GM12801 (cell line): Measurements from ENCODE around the gene GYPC.

Experiments used
- TF ChIP-seq, protein P1 (sequence below): IDR thresholded peaks from one replicate; pipeline ENCODE4 v1.5.1; 2011; ENCODE audit warnings: control low read depth; ENCODE audit not compliant: insufficient read length; ENCODE audit errors: extremely low read depth

GYPC gene, protein sequence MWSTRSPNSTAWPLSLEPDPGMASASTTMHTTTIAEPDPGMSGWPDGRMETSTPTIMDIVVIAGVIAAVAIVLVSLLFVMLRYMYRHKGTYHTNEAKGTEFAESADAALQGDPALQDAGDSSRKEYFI

DNA sequence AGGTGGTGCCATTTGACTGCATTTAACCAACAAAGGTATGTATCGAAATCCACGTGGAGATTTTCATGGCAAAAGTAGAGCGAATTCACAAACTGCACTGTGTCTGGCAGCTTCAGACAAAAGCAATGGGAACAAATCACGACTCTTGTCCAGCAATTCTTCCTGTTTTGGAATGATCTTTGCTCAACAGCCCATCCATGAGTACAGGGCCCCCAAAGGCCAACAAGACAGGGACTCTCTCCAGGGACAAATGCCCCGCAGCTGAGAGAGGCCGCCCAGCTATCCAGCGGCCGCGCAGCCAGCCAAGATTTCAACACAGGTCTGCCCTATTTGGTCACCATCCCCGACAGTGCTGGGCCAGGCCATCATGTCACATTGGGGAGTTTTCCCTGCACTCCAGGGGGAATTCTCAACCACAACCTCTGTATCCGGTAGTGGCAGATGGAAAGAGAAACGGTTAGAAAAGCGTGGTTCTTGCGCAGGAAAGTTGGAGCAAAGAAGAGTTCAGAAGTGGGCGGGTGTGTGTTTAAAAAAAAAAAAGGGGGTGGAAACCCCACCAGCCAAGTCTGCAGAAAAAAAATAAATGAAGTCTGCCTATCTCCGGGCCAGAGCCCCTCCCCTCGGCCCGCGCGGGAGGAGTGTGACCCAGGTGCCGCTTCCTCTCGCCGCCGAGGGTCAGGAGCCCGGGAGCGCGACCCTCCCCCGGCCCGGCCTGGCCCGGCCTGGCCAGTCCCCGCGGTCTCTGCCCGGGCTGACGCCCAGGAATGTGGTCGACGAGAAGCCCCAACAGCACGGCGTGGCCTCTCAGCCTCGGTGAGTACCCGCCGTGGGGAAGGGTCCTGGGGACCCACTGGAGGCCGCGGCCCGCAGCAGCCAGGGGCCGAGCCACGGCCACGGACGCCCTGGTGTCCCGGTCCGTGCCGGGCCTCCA is at the start of gene GYPC:
TSS of gene GYPC (plus strand) at position 659 of the 931 bp plus-strand sequence. CDS start at position 765, 106 bp downstream.
- TF ChIP-seq, protein P1, sequence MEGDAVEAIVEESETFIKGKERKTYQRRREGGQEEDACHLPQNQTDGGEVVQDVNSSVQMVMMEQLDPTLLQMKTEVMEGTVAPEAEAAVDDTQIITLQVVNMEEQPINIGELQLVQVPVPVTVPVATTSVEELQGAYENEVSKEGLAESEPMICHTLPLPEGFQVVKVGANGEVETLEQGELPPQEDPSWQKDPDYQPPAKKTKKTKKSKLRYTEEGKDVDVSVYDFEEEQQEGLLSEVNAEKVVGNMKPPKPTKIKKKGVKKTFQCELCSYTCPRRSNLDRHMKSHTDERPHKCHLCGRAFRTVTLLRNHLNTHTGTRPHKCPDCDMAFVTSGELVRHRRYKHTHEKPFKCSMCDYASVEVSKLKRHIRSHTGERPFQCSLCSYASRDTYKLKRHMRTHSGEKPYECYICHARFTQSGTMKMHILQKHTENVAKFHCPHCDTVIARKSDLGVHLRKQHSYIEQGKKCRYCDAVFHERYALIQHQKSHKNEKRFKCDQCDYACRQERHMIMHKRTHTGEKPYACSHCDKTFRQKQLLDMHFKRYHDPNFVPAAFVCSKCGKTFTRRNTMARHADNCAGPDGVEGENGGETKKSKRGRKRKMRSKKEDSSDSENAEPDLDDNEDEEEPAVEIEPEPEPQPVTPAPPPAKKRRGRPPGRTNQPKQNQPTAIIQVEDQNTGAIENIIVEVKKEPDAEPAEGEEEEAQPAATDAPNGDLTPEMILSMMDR, result no peak

DNA sequence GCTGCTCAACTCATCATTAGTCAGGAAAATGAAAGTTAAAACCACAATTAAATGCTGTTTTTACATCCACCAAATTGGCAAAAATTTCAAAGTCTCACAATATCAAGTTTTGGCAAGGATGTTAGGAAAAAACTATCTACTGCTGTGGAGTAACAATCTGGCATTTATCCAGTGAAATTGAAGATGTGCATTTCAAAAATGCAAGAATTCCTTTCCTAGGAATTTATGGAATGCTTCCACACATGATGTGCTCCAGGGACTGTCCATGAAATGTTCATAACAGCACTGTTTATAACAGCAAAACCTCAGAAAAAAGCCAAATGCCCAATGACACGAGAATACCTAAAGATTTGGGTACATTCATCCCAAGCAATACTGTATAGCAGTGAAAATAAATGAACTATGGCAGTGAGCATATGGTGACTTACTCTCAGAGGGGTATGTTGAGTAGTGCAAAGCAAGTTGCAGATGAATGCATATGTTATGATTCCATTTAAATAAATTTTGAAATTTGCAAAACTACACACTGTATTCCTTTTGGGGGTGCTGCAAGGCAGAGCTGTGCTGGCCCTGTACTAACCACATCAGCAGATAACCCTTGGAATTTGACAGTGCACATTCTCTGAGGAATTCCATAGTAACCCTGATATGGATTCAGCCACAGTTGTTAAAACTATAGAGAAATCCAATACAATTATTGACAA is 41.3 kb upstream of the GYPC start:
- TF ChIP-seq, protein P1, result no peak

DNA sequence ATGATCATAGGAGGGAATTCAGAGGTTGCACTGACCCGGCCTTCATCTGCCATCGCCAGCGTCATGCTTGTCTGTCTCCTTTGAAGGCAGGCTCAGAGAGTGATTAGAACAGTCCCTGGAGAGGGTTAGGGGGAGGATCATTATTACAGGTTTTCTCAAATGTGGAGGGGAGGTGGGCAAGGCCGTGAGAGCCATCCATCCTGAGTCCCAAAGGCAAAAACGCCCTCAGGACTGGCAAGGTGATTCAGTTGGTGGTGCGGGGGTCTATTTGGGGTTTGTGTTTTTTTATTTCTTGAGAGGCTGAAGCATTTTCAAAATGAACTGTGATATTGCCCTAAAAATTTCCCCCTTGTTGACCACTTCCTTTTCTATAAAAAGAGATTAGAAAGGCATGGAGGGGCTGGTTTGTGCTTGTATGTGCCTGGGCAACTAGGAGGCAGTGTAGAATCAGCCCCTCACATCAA is 39.3 kb upstream of the GYPC start:
- TF ChIP-seq, protein P1, result no peak

DNA sequence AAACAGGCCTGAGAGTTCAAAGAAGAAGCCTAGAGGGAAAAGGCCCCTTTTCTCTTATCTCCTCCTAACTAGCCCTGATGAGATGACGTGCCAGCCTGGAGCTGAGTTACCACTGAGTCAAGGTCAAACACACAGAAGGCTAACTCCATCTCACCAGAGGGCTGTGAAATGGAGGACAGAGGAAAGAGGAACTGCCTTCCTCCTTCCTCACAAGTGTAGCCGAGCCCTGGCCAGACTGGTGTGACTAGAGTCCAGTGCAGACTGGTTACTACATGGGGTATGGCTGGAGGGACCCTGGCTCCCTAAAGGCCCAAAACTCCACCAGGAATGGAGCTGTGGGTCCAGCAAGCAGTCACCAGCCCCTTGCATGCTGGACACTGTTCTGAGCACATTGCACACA is 35.7 kb upstream of the GYPC start:
- TF ChIP-seq, protein P1, result no peak

DNA sequence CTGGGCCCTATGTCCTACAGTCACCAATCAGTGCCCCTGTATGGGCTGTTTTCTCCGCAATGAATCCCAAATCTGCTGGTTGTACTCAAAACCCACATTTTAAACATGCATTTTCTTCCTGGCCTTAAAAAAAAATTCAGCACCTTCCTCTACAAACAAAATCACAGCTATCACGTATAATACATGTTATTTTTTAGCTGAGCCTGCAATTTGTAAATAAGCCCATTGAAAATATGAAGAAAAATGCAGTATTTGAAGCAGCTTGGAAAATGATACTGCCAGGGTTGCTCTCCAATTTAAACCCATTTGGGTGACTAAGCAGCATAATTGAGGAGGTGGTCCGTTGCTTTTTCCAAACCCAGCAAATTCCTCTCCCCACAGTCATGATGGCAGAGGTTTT is 33.0 kb upstream of the GYPC start:
- TF ChIP-seq, protein P1, result no peak

DNA sequence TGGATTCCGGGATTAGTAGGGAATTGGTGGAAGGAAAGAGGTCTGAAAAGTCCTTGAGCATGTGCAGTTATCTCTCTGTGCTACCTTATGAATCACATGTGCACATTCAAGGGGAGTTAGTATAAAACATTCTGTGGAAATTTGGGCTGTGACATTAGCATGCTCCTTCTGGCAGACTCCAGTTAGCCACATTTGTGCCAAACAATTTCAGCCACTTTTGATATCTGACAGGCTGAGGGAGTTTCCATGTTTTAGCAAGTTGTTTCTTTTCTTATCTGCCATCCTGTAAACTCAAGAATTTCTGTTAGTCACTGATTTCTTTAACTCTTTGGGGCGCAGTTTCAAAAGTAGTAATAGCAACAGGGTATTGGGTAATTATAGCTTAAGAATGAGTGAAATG is 28.3 kb upstream of the GYPC start:
- TF ChIP-seq, protein P1, result no peak

DNA sequence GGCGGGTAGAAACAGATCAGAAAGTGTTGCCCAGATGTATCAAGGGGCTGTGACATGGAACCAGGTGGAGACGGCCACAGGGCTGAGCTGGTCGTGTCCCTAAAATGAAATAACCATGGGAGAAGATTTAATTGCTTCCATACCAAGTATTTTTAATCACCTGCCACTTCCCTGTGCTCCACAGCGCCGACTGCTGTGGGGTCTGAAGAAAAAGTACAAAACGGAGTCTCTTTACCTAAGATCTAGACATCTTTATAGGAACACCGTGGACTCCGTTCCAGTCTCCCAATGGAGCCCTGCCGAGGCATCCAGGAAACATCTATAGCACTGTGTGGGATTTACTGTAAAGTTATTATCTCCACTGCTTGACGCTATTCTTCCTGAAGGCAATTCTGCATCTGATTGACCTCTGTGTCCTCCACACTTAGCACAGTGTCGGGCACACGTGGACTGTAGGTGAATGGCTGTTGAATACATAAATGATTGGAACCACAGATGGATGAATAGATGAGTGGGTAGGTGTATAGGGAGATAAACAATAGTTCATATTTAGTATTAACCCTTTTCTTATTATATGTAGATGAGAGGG is 21.6 kb upstream of the GYPC start:
- TF ChIP-seq, protein P1, result no peak
